NCI-H2227 (cell line): ENCODE results near the gene ELK4.

Source experiments
- DNase-seq: peaks from one replicate; lab custom pipeline; 2025; ENCODE audit not compliant: unreplicated experiment; lab: John Stamatoyannopoulos, UW

ELK4 gene

DNA sequence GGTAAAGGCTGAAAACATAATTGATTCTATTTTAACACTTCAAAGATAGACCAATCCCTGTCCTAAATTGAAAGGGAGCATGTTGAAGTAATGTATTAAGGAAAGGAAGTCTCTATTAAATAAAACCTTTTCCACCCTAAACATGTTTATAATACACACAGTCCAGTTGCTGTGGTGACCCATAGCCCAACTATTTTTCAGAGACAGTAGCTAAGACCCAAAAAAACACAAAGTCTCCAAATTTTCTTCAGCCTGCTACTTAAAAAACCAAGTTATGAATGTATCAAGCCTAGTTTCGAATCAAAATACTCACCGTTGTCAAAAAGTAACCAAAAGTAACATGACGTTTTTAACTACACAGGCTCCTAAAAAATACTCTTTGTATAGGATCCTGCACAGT lies 1.6 kb downstream of the ELK4 start:
- no peak for DNase-seq

DNA sequence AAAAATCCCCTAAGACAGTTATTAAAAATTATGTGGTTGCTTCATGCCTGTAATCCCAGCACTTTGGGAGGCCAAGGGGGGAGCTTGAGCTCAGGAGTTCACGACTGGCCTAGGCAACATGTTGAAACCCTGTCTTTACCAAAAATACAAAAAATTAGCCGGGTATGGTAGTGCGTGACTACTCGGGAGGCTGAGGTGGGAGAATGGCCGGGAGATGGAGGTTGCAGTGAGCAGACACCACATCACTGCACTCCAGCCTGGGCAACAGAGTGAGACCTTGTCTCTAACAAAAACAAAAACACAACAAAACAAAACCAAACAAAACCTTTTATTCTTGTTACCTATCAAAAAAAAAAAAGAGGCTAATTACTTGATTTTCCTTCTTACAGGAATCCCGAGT lies 2.1 kb downstream of the ELK4 start:
- no peak for DNase-seq

DNA sequence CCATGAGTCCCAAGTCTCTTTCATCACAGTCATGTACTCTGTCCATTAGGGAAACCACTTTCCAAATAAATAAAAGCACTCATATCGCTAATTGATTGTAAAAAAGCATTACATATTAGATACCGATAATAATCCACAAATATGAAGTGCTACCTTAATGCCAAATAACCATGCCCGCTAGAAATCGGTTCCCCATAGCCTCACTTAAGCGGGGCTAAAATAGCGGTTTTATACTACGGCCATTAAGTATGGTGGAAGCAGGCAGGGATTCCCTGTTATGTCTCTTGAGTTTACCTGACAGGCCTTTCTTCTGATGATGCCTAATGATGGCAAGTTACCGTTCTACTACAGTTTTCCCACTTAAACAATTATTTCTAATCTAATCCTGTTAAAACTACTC lies 3.9 kb downstream of the ELK4 start:
- no peak for DNase-seq

DNA sequence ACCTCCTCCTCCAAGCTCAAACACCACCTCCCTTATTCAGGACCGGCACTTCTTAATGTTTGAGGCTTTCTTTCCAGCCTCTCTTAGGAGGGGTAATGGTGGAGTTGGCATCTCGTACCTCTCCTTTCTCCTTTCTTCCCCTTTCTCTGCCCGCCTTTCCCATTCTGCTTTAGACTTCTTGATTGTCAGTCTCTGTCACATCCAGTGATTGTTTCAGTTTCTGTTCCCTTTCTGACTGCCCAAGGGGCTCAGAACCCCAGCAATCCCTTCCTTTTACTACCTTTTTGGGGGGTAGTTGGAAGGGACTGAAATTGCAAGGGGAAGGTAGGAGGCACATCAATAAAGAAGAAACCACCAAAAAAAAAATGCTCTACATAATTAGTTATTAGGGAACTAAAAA lies 5.6 kb downstream of the ELK4 start:
- DNase-seq: no peak

DNA sequence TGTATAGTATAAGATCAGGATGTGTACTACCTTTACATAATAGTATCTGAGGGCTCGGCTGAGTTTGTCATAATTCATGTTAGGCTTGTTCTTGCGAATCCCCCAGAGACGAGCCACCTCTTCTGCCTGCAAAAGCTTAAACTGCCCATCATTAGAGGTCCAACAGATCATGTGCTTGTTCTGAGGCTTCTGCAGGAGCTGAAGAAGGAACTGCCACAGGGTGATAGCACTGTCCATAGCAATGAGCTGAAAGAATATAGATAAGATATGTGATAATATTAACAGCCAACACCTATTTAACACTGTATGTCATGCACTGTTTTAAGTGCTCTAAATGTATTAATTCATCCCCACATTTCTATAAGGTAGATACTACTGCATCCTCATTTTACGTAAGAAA lies 8.2 kb downstream of the ELK4 start:
- DNase-seq: no peak

DNA sequence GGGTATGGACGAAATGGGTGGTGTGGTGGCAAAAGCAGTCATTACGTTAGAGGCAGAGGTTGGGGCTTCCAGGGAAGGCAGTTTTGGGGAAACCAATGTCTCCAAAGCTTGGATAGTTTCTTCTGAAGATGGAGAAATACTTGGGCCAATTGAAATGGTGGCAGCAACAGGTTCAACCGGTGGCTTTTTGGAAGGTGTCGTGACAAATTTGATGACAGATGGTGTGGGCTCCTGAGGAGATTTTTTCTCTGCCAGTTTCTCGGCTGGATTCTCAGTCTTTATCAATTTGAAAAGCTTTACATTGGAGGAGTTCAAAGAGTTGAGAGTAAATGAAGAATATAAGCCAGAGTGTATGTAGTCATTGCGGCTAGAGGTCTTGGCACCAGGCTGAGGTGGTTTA lies 11.5 kb downstream of the ELK4 start:
- DNase-seq: no peak

DNA sequence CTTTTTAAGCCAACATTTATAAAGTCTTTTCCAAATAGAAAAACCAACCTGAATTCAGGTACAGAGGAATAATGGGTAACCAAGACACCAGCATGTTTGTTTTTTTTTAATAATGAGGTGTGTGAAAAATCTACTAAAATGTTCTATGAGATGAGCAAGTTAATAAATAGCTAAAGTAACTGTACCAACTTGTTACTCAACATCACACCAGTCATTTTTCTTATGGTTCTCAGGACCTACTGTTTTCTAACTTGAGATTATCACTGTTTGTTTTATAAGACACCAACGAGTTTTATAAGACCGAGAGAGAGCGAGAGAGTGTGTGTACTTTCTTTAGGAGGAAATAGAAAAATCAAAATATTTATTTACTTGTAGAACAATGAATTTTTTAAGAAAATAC lies 12.4 kb downstream of the ELK4 start:
- DNase-seq: no peak

DNA sequence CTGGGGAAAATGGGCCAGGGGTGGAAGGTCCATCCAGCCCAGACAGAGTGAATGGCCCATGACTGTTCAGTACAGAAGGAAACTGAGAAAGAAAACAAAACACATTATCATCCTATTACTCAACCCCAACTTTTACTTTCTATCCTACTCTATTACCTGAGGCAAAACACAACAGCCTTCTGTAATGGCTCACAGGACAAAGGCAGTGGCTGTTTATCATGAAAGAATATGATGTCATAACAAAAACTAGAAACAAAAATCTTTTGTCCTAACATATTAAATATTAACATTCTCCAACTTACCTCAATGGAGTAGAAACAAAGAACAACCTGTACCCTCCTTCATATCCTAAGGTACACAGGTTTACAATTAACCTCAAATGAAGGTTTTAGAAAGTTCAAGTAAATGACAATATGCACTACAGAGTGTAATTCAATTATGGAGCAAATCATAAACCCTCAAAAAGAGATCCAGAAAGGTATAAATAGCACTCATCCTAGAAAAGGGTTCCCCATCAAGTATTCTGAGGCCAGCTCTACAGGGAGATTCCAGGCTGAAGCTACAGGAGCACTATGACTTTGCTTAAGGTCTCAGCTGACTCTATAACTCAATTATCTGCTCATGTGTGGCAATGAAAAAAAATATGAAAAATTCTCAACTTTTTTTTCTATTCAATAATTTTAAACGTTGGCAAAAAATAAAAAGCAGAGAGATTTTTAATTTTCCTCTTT lies 15.1 kb downstream of the ELK4 start:
- no peak for DNase-seq

DNA sequence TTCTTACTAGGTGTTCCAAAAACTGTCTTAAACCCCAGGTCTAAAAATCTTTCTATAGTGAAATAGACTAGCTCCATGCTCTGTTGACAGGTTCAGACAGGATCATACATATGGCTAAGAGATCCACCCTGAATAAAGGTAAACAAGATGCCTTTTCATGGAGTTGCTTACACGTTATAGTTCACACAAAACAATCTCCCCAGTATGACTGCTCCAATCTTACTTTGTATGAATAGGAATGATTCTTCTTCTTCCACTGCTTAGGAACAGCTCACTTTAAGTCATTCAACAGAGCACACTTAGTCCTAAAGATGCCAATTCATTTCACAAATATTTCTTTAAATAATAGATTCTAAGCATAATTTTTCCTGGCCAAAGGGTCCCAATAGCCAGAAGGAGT lies 16.0 kb downstream of the ELK4 start:
- no peak for DNase-seq

DNA sequence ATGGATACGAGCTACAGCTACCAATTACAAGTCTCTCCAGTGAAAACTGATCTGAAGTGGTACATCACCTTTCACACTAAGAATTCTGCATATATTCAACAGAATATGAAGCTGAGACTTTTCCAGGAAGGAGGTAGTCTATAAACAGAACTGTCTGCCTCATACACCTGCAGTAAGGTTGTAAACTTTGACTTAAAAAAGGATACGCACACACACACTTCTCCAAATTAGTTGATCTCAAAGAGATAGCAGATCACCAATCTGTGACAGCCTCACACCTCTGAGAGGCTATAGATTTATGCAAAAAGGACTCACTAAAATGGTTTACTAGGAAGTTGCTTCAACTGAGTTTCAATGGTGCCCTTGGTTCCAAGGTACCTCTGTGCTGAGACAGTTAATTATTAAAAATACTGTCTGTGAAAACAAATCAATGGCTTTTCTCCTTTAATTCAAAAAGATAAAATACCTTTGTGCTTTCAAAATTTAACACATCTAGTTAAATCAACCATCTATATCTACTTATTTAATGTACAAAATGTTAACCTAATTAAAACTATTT lies 17.9 kb downstream of the ELK4 start:
- no peak for DNase-seq

DNA sequence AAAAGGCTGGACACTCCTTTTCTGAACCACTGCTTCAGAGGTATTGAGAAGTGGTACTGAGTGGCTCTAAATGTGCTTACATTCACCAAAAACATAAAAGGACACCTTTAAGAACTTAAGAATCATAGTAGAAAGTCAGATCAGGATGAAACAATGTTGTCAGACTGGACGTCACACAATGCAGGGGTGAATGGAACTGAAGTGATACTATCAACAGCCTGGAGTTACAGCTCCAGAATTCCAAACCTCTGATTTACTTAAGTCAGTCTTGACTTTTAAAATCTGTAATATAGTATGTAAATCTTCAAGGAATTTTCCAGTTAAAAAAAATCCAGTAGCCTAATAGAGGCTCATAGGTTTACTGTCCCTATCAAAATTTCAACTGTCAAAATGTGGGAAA lies 19.3 kb downstream of the ELK4 start:
- no peak for DNase-seq

DNA sequence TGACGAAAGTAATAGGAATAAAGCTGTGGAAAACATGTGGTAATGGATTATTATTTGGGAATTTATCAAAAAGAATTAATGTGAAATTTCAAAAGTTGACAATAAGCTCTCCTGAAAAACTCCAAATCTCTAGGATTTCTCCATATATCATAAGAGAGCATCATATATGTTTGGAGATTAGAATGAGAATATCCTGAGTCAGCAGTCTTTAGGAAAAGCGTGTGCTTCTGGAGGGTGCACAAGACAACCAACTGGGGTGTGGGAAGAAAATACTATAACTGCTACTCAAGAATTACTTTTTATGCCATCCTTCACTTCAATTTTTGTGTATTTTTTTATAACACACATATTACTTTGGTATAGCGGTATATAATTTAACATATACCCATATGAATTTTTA lies 19.7 kb downstream of the ELK4 start:
- DNase-seq: no peak

DNA sequence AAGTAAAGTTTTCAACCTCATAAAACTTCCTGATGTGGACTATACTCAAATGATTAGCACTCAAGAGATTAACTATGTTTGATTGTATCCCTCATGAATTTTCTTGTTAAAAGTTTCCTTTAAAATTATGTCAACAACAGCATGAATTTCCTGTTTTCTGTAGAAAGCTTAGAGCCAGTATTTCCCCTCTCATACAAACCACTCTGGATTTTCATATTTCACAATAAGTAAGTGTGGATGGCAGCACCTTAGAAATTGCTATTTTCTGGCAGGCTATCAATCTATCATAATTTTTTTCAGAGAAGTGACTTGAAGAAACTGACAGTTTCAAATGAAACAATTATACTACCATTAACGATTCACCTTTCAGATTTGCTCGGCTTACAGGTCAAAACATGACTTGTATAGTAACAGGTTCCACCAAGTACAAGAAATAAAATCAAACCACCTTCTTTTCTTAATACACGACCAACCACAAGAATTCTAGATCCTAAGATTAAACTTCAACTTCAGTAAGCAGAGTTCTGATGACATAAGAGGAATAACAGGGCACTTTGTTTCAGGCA lies 20.8 kb downstream of the ELK4 start:
- DNase-seq: no peak

DNA sequence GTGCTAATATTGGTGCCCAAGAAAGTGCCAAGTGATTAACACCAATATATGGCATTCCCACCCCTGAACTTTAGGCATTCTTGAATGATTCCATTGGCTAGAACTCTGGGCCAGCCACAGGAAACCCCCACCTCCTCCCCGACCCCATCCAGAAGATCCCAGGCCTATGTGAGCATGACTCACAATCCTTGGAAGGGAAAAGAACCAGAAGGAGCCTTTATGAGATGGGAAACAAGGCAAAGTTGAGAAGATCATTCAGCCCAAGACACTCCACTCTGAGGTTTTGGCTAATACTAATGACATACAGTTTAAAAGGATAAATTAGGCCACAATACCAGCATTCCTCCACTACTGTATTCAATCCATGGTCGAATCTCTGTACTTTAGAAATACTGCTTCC lies 21.8 kb downstream of the ELK4 start:
- DNase-seq: no peak

DNA sequence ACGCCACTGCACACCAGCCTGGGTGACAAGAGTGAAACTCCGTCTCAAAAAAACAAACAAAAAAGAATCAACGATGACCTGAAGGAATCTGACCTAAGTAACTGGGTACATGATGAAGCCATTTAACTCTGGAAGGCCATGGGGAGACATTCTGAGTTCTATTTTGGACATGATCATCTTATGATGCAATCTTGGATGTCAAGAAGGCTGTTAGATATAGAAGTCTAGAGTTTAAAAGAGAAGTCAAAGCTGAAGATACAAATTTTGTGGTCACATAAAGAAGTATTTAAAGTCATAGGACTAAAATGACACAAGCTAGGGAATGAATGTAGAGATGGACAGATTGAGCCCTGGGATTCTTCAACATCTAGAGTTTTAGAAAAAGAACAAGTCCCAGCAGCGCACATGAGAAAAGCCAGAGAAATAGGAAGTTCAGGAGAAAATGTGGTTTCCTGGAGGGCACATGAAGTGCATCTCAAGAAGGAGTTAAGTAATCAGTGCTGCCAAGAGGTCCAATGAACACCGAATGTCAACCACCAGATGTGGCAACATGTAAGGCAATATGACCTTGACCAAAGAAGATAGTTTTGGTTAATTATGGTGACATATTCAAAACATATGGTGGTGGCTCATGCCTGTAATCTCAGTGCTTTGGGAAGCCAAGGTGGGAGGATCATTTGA lies 26.8 kb downstream of the ELK4 start:
- DNase-seq: no peak

DNA sequence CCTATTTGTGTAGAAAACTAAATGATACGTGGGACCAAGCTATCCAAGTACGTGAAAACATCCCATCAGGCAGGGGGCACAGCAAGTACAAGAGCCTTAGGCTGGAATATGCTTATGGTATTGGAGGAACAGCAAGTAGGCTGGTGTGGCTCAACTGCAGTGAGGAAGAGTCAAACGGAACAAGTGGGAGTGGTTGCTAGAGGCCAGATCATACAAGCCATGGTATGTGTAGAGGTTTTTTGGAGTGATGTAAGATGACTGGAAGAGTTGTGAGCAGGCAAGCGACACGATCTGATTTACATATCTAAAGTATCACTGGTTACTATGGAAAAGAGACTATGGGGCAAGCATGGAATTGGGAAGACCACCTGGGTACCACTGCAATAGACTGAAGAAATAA lies 27.8 kb downstream of the ELK4 start:
- DNase-seq: no peak

DNA sequence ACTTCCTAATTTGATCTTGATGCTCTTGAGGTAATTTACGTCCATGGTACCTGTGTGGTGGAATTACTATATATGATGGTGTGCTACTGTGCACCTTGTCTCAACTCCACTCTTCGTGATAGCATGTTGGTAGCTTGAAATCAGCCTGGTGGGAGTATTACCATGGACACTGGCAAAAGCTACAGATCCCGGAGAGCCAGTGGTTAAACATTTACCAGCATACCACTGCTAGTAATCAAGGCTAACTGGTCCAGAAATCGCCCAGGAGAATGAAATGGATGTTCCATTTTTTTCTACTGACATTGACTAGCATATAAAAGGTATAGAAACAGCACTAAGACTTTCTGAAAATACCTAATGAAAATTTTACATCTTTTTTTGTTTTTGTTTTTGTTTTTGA lies 30.6 kb downstream of the ELK4 start:
- DNase-seq: no peak

DNA sequence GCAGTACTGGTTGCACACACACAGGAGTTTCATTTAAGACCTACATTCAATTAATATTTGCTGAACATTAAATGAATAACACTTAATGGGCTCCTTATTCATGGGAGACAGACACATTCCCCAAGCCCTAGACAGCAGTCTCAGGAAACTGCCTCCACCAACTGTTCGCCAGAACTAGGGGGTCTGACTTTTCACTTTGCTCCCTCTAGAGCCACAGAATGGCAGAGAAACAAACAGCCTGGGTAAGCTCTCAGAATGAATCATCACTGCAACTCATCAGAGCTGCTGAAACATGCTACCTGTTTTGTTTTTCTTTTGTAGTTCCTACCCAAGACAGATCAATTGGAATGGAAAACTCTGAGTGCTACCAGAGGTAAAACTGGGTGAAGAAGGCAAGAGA lies 31.7 kb downstream of the ELK4 start:
- no peak for DNase-seq

DNA sequence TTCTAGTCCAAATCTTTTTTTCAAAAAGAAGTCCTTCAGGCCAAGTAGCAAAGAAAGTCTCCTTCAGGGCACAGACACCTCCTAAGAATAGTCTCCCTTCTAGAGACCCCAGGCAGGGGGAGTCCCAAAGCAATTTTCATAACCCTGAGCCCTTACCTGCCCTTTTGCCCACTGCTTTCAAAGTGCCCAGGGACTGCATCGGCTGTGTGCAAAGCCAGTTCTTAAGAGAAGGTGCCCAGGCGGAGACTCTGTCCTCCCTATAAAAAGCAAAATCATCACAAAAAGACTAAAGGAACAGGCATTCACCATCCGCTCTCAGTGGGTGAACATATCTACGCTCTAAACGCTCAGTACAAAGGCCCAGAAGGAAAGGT lies 32.2 kb downstream of the ELK4 start:
- DNase-seq: no peak

DNA sequence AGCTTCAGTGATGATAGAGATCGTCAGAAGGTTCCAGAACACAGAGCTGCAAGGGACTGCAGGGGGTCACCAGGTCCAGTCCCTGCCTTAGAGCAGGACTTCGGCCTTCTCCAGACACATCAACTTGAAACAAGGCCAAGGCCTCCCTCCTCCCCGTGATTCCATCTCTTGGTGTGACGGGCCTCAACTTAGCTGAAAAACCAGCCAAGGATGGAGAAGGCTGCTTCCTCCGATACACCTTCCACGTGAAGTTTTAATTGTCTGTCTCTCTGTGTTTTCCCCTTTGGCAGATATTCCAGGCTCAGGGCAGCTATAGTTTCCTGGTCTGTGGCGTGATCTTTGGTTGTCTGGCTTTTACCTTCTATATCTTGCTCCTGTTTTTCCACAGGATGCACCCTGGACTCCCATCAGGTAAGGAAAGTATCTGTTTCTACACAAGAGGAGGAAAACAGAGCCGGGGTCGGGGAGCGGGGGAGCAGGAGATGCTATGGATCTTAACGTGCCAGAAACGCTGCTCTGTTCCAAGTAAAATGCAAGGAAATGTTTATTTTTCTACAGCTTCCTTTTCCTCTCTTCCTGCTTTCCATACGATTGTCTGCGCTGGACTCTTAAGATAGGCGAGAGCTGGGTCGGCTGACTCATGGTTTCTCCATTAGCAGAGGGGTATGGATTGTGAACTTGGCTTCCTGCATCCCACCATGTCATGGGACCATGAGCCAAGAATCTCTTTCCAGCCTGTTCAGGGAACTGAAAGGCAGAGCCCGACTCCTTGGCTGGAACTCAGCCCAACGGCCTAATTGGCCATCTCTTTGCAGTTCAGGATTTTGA lies 32.8 kb downstream of the ELK4 start:
- DNase-seq: no peak

DNA sequence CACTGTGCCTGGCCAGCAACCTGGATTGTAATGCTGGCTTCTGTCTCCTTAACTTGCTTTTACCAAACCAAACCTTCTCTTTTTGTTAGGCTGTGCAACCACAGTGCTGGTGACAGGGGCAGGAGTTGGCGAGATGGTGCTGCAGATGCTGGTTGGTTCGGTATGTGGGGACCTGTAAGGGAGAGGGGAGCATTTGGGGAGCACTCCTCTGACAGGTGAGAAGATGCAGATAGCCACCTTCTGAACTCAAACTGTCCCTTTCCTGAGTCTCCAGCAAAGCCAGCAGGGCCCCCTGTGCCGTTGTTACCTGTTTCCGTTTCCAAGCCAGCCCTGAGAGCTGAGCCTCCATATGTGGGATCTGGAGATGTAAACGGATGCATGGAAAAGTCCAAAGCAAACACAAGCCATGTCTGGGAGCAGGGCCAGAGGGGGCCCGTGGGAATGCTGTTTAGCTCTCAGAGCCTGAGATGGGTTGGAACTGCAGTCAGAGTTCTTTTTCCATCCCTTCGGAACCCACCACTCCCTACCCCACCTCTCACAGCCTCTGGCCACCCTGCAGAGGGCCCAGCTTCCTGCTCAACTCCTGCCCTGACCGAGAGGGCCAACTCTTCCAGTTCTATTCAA lies 34.0 kb downstream of the ELK4 start:
- DNase-seq: no peak
